Measurements from ENCODE around the gene STX1B.

Gene STX1B

DNA sequence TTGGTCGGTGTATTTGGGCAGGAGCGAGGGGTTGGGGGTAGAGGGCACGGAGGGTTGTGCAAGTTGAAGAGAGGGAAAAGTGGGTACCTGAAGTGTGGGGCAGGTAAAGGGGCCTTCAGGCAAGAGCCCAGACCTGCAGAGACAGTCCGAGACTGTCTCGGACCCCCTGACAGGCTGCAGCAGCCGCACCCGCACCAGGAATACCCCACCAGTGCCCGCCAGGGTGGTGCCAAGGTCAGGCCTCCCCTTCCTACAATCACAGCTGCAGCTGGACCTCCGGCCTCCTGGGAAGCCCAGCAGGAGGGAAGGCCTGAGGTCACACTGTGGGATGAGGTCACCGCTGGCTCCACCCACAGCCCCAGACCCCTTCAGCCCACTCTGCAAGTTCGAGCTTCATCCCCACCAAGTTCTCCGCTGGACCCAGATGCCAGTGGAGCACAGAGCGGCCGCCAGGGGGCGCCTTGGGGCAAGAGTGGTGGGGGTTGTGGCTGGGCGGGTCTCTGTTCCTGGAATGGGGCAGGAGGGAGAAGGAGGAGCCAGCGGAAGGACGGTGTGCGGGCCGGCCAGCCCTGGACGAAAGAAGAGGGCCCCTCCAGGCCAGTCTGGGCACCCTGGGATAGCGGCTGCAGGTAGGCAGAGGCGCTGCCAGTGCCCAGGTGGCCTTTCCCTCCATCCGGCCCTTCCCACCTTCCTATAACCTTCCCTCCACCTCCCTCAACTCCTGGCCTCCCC is 25.6 kb downstream of the STX1B start, which contains the start of gene HSD3B7:
TSS of gene HSD3B7 (plus strand) at position 539 of the 732 bp plus-strand sequence. CDS start 452 bp downstream, outside the sequence.
- H3K4me1 Mint-ChIP-seq (ENCODE audit: low read depth) = peaks cover 41% of the 10 kb centered on the region
- H3K27ac Mint-ChIP-seq = peak within 1 kb of the TSS; percentile 88
- peak within 1 kb of the TSS; percentile 86 for H3K4me3 Mint-ChIP-seq

DNA sequence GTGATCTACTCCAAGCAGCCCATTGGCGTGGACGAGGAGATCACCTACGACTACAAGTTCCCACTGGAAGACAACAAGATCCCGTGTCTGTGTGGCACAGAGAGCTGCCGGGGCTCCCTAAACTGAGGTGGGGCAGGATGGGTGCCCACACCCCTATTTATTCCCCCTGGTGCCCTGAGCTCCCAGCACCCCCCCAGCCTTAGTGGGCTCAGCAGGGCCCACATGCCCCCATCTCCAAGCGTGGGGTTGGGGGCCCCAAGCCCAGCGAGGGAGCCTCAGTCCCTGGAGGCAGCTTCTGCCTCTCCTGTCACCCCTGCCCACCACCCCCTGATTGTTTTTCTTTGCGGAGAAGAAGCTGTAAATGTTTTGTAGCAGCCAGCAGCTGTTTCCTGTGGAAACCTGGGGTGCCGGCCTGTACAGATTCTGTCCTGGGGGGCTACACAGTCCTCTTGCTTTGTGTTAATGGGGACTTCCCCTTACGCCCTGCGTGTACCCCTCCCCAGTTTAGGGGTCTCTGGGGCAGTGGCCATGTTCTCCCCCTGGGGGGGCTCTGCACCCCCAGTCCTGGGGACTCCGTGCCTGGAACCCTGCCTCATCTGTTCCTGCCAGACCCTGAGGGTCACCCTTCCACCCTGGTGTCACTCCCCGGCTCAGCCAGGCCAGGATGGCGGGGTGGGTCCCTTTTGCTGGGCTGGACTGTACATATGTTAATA is 26.4 kb downstream of the STX1B start:
- Mint-ChIP-seq H3K4me3 (no peak overlapping the region), H3K27ac (peak overlapping the region; percentile 88), H3K36me3 (ENCODE audit: low read depth) (peaks cover 89% of the 10 kb centered on the region), H3K27me3 (no peaks in the 10 kb centered on the region), H3K9me3 (no peaks in the 10 kb centered on the region), H3K4me1 (ENCODE audit: low read depth) (peaks cover 36% of the 10 kb centered on the region)
- intact Hi-C loops (cut with micrococcal nuclease) = loop anchor here (2.0 kb wide), 2 partner anchors 459 to 885 kb away; partner anchors contain the start of gene ZNF843

More for the DNA sequence above, 25.6 kb downstream of the STX1B start, which contains the start of gene HSD3B7:
- Mint-ChIP-seq H3K27me3 (no peaks in the 10 kb centered on the region), H3K36me3 (ENCODE audit: low read depth) (peaks cover 81% of the 10 kb centered on the region), H3K9me3 (no peaks in the 10 kb centered on the region)
- intact Hi-C loops (cut with micrococcal nuclease) = loop anchor here (1.0 to 5.0 kb wide), 4 partner anchors 87 to 884 kb away; partner anchors contain the start of genes ZNF646, ZNF668 and ZNF843

DNA sequence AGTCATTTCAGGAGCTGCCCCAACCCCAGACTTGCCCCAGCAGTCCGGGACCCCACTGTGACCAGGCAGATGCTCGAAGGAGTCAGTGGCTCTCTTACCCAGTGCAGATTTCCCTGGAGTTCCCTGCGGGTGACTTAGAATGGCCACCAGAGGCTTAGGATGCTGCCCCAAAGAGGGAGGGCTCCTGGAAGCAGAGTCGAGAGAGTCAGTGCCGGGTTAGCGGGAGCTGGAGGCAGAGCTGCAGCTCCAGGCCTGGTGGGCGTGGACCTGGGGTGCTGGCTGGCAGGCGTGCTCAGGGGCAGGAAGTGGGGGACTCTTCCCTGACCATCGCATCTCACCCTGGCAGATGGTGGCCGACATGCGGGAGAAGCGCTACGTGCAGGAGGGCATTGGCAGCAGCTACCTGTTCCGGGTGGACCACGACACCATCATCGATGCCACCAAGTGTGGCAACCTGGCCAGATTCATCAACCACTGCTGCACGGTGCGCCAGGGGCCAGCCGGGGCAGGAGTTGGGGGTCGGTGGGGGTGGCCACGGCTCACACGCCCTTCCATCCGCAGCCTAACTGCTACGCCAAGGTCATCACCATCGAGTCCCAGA is 27.0 kb downstream of the STX1B start:
- peak overlapping the region; percentile 88 for H3K27ac Mint-ChIP-seq
- no peak overlapping the region for H3K4me3 Mint-ChIP-seq
- H3K9me3 Mint-ChIP-seq = no peaks in the 10 kb centered on the region
- intact Hi-C loops (cut with micrococcal nuclease) = no loop called here
- H3K27me3 Mint-ChIP-seq = no peaks in the 10 kb centered on the region
- H3K36me3 Mint-ChIP-seq (ENCODE audit: low read depth) = peaks cover 91% of the 10 kb centered on the region
- H3K4me1 Mint-ChIP-seq (ENCODE audit: low read depth) = peaks cover 29% of the 10 kb centered on the region

DNA sequence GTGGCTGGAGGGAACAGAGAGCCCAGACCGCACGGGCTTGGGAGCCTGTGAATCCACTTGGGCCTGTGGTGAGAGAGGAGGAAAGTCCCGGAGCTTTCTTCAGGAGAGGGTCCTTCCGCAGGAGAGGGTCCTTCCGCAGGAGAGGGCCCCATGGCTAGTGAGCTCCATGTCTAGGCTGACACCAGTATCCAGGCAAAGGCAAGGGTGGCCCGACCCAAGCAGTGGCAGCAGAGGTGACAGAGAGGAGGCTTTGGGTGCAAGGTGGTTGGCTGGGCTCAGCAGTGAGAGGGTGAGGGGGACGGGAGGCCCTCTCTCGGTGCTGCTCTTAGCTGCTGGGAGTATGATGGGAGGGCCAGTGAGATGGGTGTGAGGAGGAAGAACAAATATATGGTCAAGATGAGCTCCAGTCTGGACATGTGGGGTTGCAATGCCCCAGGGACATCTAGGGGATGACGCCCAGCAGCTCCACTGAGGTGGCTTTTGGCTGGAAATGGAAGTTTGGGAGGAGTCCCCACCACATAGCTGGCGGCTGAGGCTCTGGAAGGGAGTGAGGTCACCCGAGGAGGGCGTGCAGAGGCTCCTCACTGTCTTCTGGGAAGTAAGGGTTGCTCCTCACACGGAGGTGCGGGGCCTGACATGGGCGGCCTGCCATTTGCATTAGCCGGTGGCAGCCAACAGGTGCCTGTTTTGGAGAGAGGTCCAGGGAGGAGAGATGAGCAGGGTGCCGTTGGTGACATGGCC is 27.7 kb downstream of the STX1B start:
- intact Hi-C loops (cut with micrococcal nuclease) = no loop called here
- Mint-ChIP-seq H3K4me3 (no peak overlapping the region), H3K27ac (no peak overlapping the region)

DNA sequence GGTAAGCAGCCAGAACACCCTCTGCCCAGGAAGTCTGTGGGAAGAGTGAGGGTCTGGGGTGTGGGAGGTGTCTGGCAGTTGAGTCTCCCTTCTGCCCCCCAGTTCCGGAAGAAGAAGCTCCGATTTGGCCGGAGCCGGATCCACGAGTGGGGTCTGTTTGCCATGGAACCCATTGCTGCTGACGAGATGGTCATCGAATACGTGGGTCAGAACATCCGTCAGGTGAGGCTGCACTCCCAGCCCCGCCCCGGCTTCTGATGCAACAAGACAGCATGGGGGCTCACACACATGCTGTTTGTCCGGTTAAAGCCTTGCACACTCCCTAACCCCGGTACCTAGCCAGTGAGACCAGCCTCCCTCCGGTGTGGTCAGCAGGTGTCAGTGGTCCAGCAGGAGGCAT is 29.5 kb downstream of the STX1B start:
- H3K4me3 Mint-ChIP-seq = no peak overlapping the region
- intact Hi-C loops (cut with micrococcal nuclease) = no loop called here
- H3K9me3 Mint-ChIP-seq = no peaks in the 10 kb centered on the region
- no peaks in the 10 kb centered on the region for H3K27me3 Mint-ChIP-seq
- no peak overlapping the region for H3K27ac Mint-ChIP-seq
- H3K4me1 Mint-ChIP-seq (ENCODE audit: low read depth) = peaks cover 25% of the 10 kb centered on the region
- peaks cover 86% of the 10 kb centered on the region for H3K36me3 Mint-ChIP-seq (ENCODE audit: low read depth)

More for the DNA sequence above, 27.7 kb downstream of the STX1B start:
- Mint-ChIP-seq H3K9me3 (no peaks in the 10 kb centered on the region), H3K4me1 (ENCODE audit: low read depth) (peaks cover 29% of the 10 kb centered on the region), H3K36me3 (ENCODE audit: low read depth) (peaks cover 86% of the 10 kb centered on the region), H3K27me3 (no peaks in the 10 kb centered on the region)

DNA sequence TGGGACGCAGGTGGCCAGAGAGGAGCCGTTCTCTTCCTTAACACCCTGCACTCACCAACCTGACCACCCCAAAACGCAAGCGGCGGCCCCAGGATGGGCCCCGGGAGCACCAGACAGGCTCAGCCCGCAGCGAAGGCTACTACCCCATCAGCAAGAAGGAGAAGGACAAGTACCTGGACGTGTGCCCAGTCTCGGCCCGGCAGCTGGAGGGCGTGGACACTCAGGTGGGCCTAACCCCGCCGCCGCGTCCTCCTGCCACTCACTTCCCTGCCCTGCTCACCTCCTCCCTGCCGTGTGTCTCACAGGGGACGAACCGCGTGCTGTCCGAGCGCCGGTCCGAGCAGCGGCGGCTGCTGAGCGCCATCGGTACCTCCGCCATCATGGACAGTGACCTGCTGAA is 30.0 kb downstream of the STX1B start:
- Mint-ChIP-seq H3K4me1 (ENCODE audit: low read depth) (peaks cover 23% of the 10 kb centered on the region), H3K36me3 (ENCODE audit: low read depth) (peaks cover 90% of the 10 kb centered on the region), H3K27me3 (no peaks in the 10 kb centered on the region), H3K27ac (no peak overlapping the region), H3K4me3 (no peak overlapping the region), H3K9me3 (no peaks in the 10 kb centered on the region)
- intact Hi-C loops (cut with micrococcal nuclease) = no loop called here

DNA sequence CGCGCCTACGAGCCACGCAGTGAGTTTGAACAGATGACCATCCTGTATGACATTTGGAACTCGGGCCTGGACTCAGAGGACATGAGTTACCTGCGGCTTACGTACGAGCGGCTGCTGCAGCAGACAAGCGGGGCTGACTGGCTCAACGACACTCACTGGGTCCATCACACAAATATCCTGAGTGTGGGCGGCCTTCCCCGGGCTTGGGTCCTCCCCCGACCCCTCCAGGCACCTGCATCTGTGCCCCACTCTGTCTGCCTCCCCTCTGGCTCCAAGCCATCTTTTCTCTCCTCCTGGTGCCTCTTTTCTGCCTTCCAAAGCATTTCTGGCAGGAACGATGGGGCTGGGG is 30.4 kb downstream of the STX1B start:
- Mint-ChIP-seq H3K4me3 (no peak overlapping the region), H3K9me3 (no peaks in the 10 kb centered on the region), H3K4me1 (ENCODE audit: low read depth) (peaks cover 18% of the 10 kb centered on the region), H3K27me3 (no peaks in the 10 kb centered on the region), H3K36me3 (ENCODE audit: low read depth) (peaks cover 94% of the 10 kb centered on the region), H3K27ac (no peak overlapping the region)
- intact Hi-C loops (cut with micrococcal nuclease) = no loop called here

DNA sequence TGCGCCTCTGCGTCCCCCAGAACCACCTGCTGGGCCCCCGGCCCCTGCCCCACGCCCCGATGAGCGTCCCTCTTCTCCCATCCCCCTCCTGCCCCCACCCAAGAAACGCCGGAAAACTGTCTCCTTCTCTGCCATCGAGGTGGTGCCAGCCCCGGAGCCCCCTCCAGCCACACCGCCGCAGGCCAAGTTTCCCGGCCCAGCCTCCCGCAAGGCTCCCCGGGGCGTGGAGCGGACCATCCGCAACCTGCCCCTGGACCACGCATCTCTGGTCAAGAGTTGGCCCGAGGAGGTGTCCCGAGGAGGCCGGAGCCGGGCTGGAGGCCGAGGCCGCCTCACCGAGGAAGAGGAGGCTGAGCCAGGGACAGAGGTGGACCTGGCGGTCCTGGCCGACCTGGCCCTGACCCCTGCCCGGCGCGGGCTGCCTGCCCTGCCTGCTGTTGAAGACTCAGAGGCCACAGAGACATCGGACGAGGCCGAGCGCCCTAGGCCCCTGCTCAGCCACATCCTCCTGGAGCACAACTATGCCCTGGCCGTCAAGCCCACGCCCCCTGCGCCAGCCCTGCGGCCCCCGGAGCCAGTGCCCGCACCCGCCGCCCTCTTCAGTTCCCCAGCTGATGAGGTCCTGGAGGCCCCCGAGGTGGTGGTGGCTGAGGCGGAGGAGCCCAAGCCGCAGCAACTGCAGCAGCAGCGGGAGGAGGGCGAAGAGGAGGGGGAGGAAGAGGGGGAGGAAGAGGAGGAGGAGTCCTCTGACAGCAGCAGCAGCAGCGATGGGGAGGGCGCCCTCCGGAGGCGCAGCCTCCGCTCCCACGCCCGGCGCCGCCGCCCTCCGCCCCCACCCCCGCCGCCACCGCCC is 31.0 kb downstream of the STX1B start:
- Mint-ChIP-seq H3K36me3 (ENCODE audit: low read depth) (peaks cover 95% of the 10 kb centered on the region), H3K27me3 (no peaks in the 10 kb centered on the region), H3K9me3 (no peaks in the 10 kb centered on the region), H3K27ac (no peak overlapping the region), H3K4me3 (no peak overlapping the region), H3K4me1 (ENCODE audit: low read depth) (peaks cover 12% of the 10 kb centered on the region)
- intact Hi-C loops (cut with micrococcal nuclease) = no loop called here

DNA sequence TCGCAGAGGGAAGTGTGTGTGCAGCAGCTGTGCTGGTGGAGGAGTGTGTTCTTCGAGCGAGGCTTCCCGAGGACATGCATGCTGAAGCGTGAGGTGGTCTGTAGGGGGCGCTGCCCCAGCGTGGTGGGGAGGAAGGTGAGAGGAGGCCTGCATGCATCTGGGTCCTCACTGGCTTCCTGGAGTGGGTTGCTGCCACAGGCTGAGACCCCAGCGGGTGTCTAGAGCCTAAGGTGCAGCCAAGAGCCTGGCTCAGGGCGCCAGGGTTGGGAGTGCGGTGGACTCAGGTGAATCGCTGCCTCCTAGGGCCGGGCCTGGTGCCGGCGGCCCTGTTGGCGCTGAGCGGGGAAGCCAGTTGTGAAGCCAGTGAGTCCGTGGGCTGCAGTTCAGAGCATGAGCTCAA is 32.9 kb downstream of the STX1B start:
- H3K36me3 Mint-ChIP-seq (ENCODE audit: low read depth) = peaks cover 95% of the 10 kb centered on the region
- H3K9me3 Mint-ChIP-seq = no peaks in the 10 kb centered on the region
- no peak overlapping the region for H3K27ac Mint-ChIP-seq

DNA sequence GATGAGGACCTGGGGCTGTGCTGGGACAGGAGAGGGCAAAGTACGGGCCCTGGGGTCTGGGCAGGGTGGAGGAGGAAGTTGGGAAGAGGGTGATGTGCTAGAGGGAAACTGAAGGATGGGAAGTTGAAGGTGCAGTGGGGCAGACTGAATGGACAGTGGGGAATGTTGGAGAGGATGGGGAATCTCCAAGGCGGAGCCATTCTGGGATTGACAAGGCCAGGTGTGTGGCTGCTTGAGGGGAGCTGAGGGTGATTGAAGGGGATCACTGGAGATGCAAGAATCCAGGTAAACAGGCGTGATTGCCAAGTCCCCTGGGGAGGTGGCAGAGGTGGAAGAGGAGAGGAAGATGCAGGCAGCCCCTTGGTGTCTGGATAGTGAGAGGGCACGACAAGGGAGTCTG is 34.0 kb downstream of the STX1B start:
- intact Hi-C loops (cut with micrococcal nuclease) = no loop called here
- H3K4me3 Mint-ChIP-seq = no peak overlapping the region
- H3K36me3 Mint-ChIP-seq (ENCODE audit: low read depth) = peaks cover 95% of the 10 kb centered on the region
- H3K27me3 Mint-ChIP-seq = no peaks in the 10 kb centered on the region
- H3K4me1 Mint-ChIP-seq (ENCODE audit: low read depth) = peaks cover 10% of the 10 kb centered on the region
- no peak overlapping the region for H3K27ac Mint-ChIP-seq
- H3K9me3 Mint-ChIP-seq = no peaks in the 10 kb centered on the region

More for the DNA sequence above, 32.9 kb downstream of the STX1B start:
- peaks cover 10% of the 10 kb centered on the region for H3K4me1 Mint-ChIP-seq (ENCODE audit: low read depth)
- no peak overlapping the region for H3K4me3 Mint-ChIP-seq
- H3K27me3 Mint-ChIP-seq = no peaks in the 10 kb centered on the region
- intact Hi-C loops (cut with micrococcal nuclease) = no loop called here

DNA sequence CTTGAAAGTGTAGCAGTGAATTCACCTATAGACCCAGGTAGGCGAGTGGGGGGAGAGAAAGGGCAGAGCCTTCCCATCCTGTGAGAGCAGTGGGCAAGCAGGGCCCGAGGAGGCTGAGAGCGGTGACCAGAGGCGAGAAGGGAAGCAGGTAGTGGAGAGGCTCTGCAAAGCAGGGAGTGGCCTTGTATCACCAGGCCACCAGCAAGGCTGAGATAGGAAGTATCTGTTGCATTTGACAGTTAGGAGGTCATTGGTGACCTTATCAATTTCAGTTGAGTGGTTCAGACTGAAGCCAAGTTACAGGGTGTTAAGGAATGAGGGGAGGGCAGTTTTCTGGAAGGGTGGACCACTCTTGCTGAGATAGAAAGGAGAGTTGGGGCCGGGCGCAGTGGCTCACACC is 36.1 kb downstream of the STX1B start:
- peaks cover 95% of the 10 kb centered on the region for H3K36me3 Mint-ChIP-seq (ENCODE audit: low read depth)
- H3K4me1 Mint-ChIP-seq (ENCODE audit: low read depth) = peaks cover 10% of the 10 kb centered on the region
- H3K9me3 Mint-ChIP-seq = no peaks in the 10 kb centered on the region
- H3K4me3 Mint-ChIP-seq = no peak overlapping the region
- no peaks in the 10 kb centered on the region for H3K27me3 Mint-ChIP-seq
- intact Hi-C loops (cut with micrococcal nuclease) = no loop called here
- H3K27ac Mint-ChIP-seq = no peak overlapping the region

DNA sequence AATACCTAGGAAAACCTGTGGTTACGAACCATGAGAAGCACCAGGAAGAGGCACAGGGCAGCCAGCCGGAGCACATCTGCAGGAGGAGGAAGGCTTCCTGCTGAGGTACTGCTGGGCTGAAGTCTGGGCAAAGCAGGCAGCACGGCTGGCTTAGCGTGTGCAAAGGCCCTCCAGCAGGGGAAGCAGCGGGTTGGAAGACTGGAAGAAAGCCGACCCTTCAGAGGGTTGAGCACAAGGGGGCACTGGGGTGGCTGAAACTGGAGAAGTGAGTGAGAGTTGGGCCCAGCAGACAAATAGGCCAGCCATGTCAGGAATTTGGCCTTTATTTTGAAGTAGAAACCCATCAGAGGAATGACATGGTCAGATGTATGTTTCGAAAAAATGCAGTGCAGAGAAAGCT is 37.6 kb downstream of the STX1B start:
- H3K36me3 Mint-ChIP-seq (ENCODE audit: low read depth) = peaks cover 96% of the 10 kb centered on the region
- peaks cover 10% of the 10 kb centered on the region for H3K4me1 Mint-ChIP-seq (ENCODE audit: low read depth)
- H3K27me3 Mint-ChIP-seq = no peaks in the 10 kb centered on the region
- H3K9me3 Mint-ChIP-seq = no peaks in the 10 kb centered on the region
- H3K4me3 Mint-ChIP-seq = no peak overlapping the region
- intact Hi-C loops (cut with micrococcal nuclease) = no loop called here
- no peak overlapping the region for H3K27ac Mint-ChIP-seq

DNA sequence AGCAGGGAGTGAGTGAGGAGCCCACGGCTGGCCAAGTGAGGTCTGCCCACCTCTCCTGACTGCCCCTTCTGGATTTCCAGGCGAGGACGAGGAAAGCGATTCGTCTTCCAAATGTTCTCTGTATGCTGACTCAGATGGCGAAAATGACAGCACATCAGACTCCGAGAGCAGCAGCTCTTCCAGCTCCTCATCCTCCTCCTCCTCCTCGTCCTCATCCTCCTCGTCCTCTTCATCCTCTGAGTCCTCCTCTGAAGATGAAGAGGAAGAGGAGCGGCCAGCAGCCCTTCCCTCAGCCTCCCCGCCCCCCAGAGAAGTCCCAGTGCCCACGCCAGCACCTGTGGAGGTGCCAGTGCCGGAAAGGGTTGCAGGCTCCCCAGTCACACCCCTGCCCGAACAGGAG is 39.1 kb downstream of the STX1B start:
- H3K36me3 Mint-ChIP-seq (ENCODE audit: low read depth) = peaks cover 97% of the 10 kb centered on the region
- H3K9me3 Mint-ChIP-seq = no peaks in the 10 kb centered on the region
- no peak overlapping the region for H3K4me3 Mint-ChIP-seq
- intact Hi-C loops (cut with micrococcal nuclease) = no loop called here
- no peak overlapping the region for H3K27ac Mint-ChIP-seq
- no peaks in the 10 kb centered on the region for H3K27me3 Mint-ChIP-seq
- peaks cover 6% of the 10 kb centered on the region for H3K4me1 Mint-ChIP-seq (ENCODE audit: low read depth)
